GM23248 (cell line): Measurements from ENCODE around the gene PDZRN4.

Source experiments
- EZH2 ChIP-seq: fragments of 200-600 bp; sonication (generic); IDR thresholded peaks from 2 replicates; pipeline ENCODE4 v1.6.1; 2018; ENCODE audit warnings: antibody characterized with exemption, mild to moderate bottlenecking; ENCODE audit not compliant: insufficient read depth, poor library complexity, severe bottlenecking
- EZH2phosphoT487 ChIP-seq: fragments of 200-600 bp; sonication (generic); IDR thresholded peaks from 2 replicates; pipeline ENCODE4 v1.6.1; 2018; ENCODE audit warnings: antibody characterized with exemption, moderate library complexity, mild to moderate bottlenecking, low read depth; ENCODE audit not compliant: insufficient read depth

- TF ChIP-seq EZH2 (no peak), EZH2phosphoT487 (no peak)
Observed at GRCh38 chr12:41344776-41345470, 156.8 kb downstream of the PDZRN4 start.
